ENCODE measurements around the gene CTTNBP2. TPM values are rescaled to one million over a fixed set of nuclear protein-coding genes. Genes with fewer than 3 reads are reported as not detected.

Gene CTTNBP2
- total RNA-seq, 1 donor from 2014 or later: 3.0 TPM

GRCh38 chr7:117841611-117842010 lies 31.6 kb downstream of the CTTNBP2 start:
- intact Hi-C loops (cut with DNase I): no loop called here
- Histone ChIP-seq H3K27me3 (no peaks in the 10 kb centered on the region), H3K36me3 (no peaks in the 10 kb centered on the region), H3K4me1 (no peaks in the 10 kb centered on the region), H3K27ac (no peak overlapping the region), H3K4me3 (no peak overlapping the region), H3K9me3 (no peaks in the 10 kb centered on the region)
- no peak for DNase-seq (ENCODE audit: low spot score in 2 of 2)
- TF ChIP-seq CTCF (IDR thresholded peaks at IDR 0.05): no peak

- Histone ChIP-seq H3K4me3 (no peak overlapping the region), H3K27me3 (no peaks in the 10 kb centered on the region), H3K36me3 (no peaks in the 10 kb centered on the region), H3K9me3 (no peaks in the 10 kb centered on the region), H3K4me1 (no peaks in the 10 kb centered on the region), H3K27ac (no peak overlapping the region)
- no peak for TF ChIP-seq CTCF (IDR thresholded peaks at IDR 0.05)
- no peak for DNase-seq (ENCODE audit: low spot score in 2 of 2)
- intact Hi-C loops (cut with DNase I): no loop called here
These were observed 32.2 kb downstream of the CTTNBP2 start for GRCh38 chr7:117841011-117841410.

- Histone ChIP-seq H3K36me3 (no peaks in the 10 kb centered on the region), H3K9me3 (no peaks in the 10 kb centered on the region), H3K27ac (no peak overlapping the region), H3K4me3 (no peak overlapping the region), H3K27me3 (no peaks in the 10 kb centered on the region), H3K4me1 (no peaks in the 10 kb centered on the region)
- DNase-seq (ENCODE audit: low spot score in 2 of 2): no peak
- no peak for TF ChIP-seq CTCF (IDR thresholded peaks at IDR 0.05)
- intact Hi-C loops (cut with DNase I): no loop called here
These were observed 33.7 kb downstream of the CTTNBP2 start for GRCh38 chr7:117839507-117839906.

GRCh38 chr7:117837841-117838240 lies 35.4 kb downstream of the CTTNBP2 start:
- no peak overlapping the region for H3K27ac ChIP-seq
- TF ChIP-seq CTCF (IDR thresholded peaks at IDR 0.05): no peak
- no peaks in the 10 kb centered on the region for H3K4me1 ChIP-seq
- no peaks in the 10 kb centered on the region for H3K36me3 ChIP-seq
- no peaks in the 10 kb centered on the region for H3K27me3 ChIP-seq
- DNase-seq (ENCODE audit: low spot score in 2 of 2): no peak
- intact Hi-C loops (cut with DNase I): no loop called here
- H3K4me3 ChIP-seq: no peak overlapping the region
- no peaks in the 10 kb centered on the region for H3K9me3 ChIP-seq

- Histone ChIP-seq H3K4me3 (no peak overlapping the region), H3K27ac (no peak overlapping the region), H3K36me3 (no peaks in the 10 kb centered on the region), H3K27me3 (no peaks in the 10 kb centered on the region), H3K4me1 (peaks cover 0 to under 1% of the 10 kb centered on the region in 2 donors), H3K9me3 (no peaks in the 10 kb centered on the region)
- DNase-seq (ENCODE audit: low spot score in 2 of 2): no peak
- intact Hi-C loops (cut with DNase I): no loop called here
- TF ChIP-seq CTCF (IDR thresholded peaks at IDR 0.05): no peak
These were observed 38.1 kb downstream of the CTTNBP2 start for GRCh38 chr7:117835016-117835664.
